ENCODE data around the gene MXRA8. TPM values are rescaled to one million over a fixed set of nuclear protein-coding genes. Genes with fewer than 3 reads are reported as not detected.

MXRA8 gene
- total RNA-seq, 1 donor from 2014 or later: 78.1 TPM

GRCh38 chr1:1336446-1336845 is 21.9 kb downstream of the MXRA8 start:
- Mint-ChIP-seq H3K4me3 (no peak overlapping the region), H3K9me3 (no peaks in the 10 kb centered on the region), H3K36me3 (peaks cover 10% of the 10 kb centered on the region), H3K27ac (no peak overlapping the region), H3K4me1 (ENCODE audit: unreplicated experiment) (no peaks in the 10 kb centered on the region), H3K27me3 (no peaks in the 10 kb centered on the region)
- TF ChIP-seq CTCF (conservative IDR thresholded peaks at IDR 0.05): no peak
- DNase-seq (ENCODE audit: extremely low spot score, unreplicated experiment): no peak

- H3K27me3 Mint-ChIP-seq: no peaks in the 10 kb centered on the region
- no peaks in the 10 kb centered on the region for H3K4me1 Mint-ChIP-seq (ENCODE audit: unreplicated experiment)
- no peak for DNase-seq (ENCODE audit: extremely low spot score, unreplicated experiment)
- peaks cover 4% of the 10 kb centered on the region for H3K36me3 Mint-ChIP-seq
- H3K9me3 Mint-ChIP-seq: no peaks in the 10 kb centered on the region
- no peak overlapping the region for H3K4me3 Mint-ChIP-seq
- TF ChIP-seq CTCF (conservative IDR thresholded peaks at IDR 0.05): no peak
- H3K27ac Mint-ChIP-seq: no peak overlapping the region
These were observed 22.5 kb downstream of the MXRA8 start for GRCh38 chr1:1335792-1336248.

- Mint-ChIP-seq H3K36me3 (no peaks in the 10 kb centered on the region), H3K9me3 (no peaks in the 10 kb centered on the region), H3K27ac (no peak overlapping the region), H3K27me3 (no peaks in the 10 kb centered on the region), H3K4me1 (ENCODE audit: unreplicated experiment) (no peaks in the 10 kb centered on the region), H3K4me3 (no peak overlapping the region)
- no peak for TF ChIP-seq CTCF (conservative IDR thresholded peaks at IDR 0.05)
- DNase-seq (ENCODE audit: extremely low spot score, unreplicated experiment): no peak
These were observed 23.1 kb downstream of the MXRA8 start for GRCh38 chr1:1335283-1335682.

- H3K9me3 Mint-ChIP-seq: no peaks in the 10 kb centered on the region
- no peaks in the 10 kb centered on the region for H3K36me3 Mint-ChIP-seq
- H3K27ac Mint-ChIP-seq: no peak overlapping the region
- no peaks in the 10 kb centered on the region for H3K4me1 Mint-ChIP-seq (ENCODE audit: unreplicated experiment)
- no peaks in the 10 kb centered on the region for H3K27me3 Mint-ChIP-seq
- H3K4me3 Mint-ChIP-seq: no peak overlapping the region
- no peak for TF ChIP-seq CTCF (conservative IDR thresholded peaks at IDR 0.05)
- DNase-seq (ENCODE audit: extremely low spot score, unreplicated experiment): no peak
These were observed 23.5 kb downstream of the MXRA8 start for GRCh38 chr1:1334835-1335234.

GRCh38 chr1:1333551-1334241 is 24.7 kb downstream of the MXRA8 start:
- H3K4me1 Mint-ChIP-seq (ENCODE audit: unreplicated experiment): no peaks in the 10 kb centered on the region
- H3K27me3 Mint-ChIP-seq: no peaks in the 10 kb centered on the region
- TF ChIP-seq CTCF (conservative IDR thresholded peaks at IDR 0.05): no peak
- H3K4me3 Mint-ChIP-seq: no peak overlapping the region
- H3K36me3 Mint-ChIP-seq: no peaks in the 10 kb centered on the region
- no peaks in the 10 kb centered on the region for H3K9me3 Mint-ChIP-seq
- no peak overlapping the region for H3K27ac Mint-ChIP-seq
- DNase-seq (ENCODE audit: extremely low spot score, unreplicated experiment): no peak

All from type B pancreatic cell (in vitro differentiated cells).